GM23338 (cell line): ENCODE measurements around the gene GAS6. TPM values are rescaled to one million over a fixed set of nuclear protein-coding genes. Genes with fewer than 3 reads are reported as not detected.

ENCODE experiments used
- ATAC-seq: fragments of 200-7000 bp; cut with Tn5 transposase; 3 replicates; pipeline ENCODE4 v1.9.1; 2020
- DNase-seq: peaks from one replicate; pipeline ENCODE4 v3.0.0-alpha.2; 2015; ENCODE audit warnings: low spot score
- H2AFZ ChIP-seq: fragments of 200-600 bp; sonication (generic); 2 replicates; pipeline ENCODE4 v1.8.0; 2016; ENCODE audit warnings: antibody characterized with exemption, mild to moderate bottlenecking, moderate library complexity
- H3F3A ChIP-seq: fragments of 200-600 bp; sonication (generic); replicated peaks from 2 replicates; pipeline ENCODE4 v1.8.0; 2017; ENCODE audit warnings: antibody characterized with exemption, mixed run types, low read depth
- H3K27ac ChIP-seq: fragments of 200-600 bp; sonication (generic); 2 replicates; pipeline ENCODE4 v1.6.1; 2016; ENCODE audit warnings: low read depth
- H3K27me3 ChIP-seq: fragments of 200-600 bp; sonication (generic); 2 replicates; pipeline ENCODE4 v1.8.0; 2016; ENCODE audit warnings: mild to moderate bottlenecking, mixed run types, moderate library complexity; ENCODE audit not compliant: insufficient read depth
- H3K36me3 ChIP-seq: fragments of 200-600 bp; sonication (generic); 2 replicates; pipeline ENCODE4 v1.8.0; 2016; ENCODE audit warnings: mild to moderate bottlenecking; ENCODE audit not compliant: insufficient read depth
- H3K4me1 ChIP-seq: fragments of 200-600 bp; sonication (generic); 2 replicates; pipeline ENCODE4 v1.8.0; 2016; ENCODE audit warnings: mild to moderate bottlenecking, moderate library complexity; ENCODE audit not compliant: insufficient read depth
- H3K4me2 ChIP-seq: fragments of 200-600 bp; sonication (generic); 2 replicates; pipeline ENCODE4 v1.7.1; 2017; ENCODE audit warnings: mixed run types
- H3K4me3 ChIP-seq: fragments of 200-600 bp; sonication (generic); 2 replicates; pipeline ENCODE4 v1.6.1; 2016; ENCODE audit warnings: mixed run types
- H3K79me2 ChIP-seq: fragments of 200-600 bp; sonication (generic); replicated peaks from 2 replicates; pipeline ENCODE4 v1.8.0; 2017; ENCODE audit warnings: mild to moderate bottlenecking; ENCODE audit not compliant: insufficient read depth
- H3K9me2 ChIP-seq: fragments of 200-600 bp; sonication (generic); 2 replicates; pipeline ENCODE4 v1.8.0; 2017; ENCODE audit not compliant: insufficient read depth
- H4K20me1 ChIP-seq: fragments of 200-600 bp; sonication (generic); replicated peaks from 2 replicates; pipeline ENCODE4 v1.8.0; 2017; ENCODE audit warnings: mild to moderate bottlenecking; ENCODE audit not compliant: insufficient read depth
- H3K27ac Mint-ChIP-seq: 2 replicates; pipeline ENCODE4 v1.8.0; 2020; ENCODE audit warnings: inconsistent platforms, mild to moderate bottlenecking, moderate library complexity, mixed read lengths
- H3K27me3 Mint-ChIP-seq: 3 replicates; pipeline ENCODE4 v1.8.0; 2022; ENCODE audit warnings: low read depth, mild to moderate bottlenecking, moderate library complexity, mixed read lengths, inconsistent platforms; ENCODE audit not compliant: insufficient read depth, poor library complexity
- H3K36me3 Mint-ChIP-seq: 3 replicates; pipeline ENCODE4 v1.8.0; 2021; ENCODE audit warnings: low read depth, mild to moderate bottlenecking, inconsistent platforms, moderate library complexity, mixed read lengths
- H3K4me1 Mint-ChIP-seq: 3 replicates; pipeline ENCODE4 v1.8.0; 2020; ENCODE audit warnings: mild to moderate bottlenecking, inconsistent platforms, mixed read lengths
- H3K4me3 Mint-ChIP-seq: 3 replicates; pipeline ENCODE4 v1.8.0; 2021; ENCODE audit warnings: moderate library complexity, mild to moderate bottlenecking, inconsistent platforms, mixed read lengths
- H3K9me3 Mint-ChIP-seq: 3 replicates; pipeline ENCODE4 v1.8.0; 2020; ENCODE audit warnings: moderate library complexity, mild to moderate bottlenecking, inconsistent platforms, mixed read lengths
- CREB1 ChIP-seq: fragments of 250-450 bp; sonication (Bioruptor Pico); IDR thresholded peaks from 2 replicates; pipeline ENCODE4 v1.5.0; 2020; ENCODE audit warnings: low read depth, mild to moderate bottlenecking, moderate library complexity
- EZH2 ChIP-seq: fragments of 200-600 bp; sonication (generic); IDR thresholded peaks from one replicate; pipeline ENCODE4 v1.8.0; 2017; ENCODE audit warnings: antibody characterized with exemption, mild to moderate bottlenecking, low read depth; ENCODE audit not compliant: unreplicated experiment
- EZH2phosphoT487 ChIP-seq: fragments of 200-600 bp; sonication (generic); IDR thresholded peaks from one replicate; pipeline ENCODE4 v1.8.1; 2018; ENCODE audit warnings: antibody characterized with exemption; ENCODE audit not compliant: unreplicated experiment
- JUNB ChIP-seq: IDR thresholded peaks from one replicate; pipeline ENCODE4 v1.6.1; 2016; ENCODE audit warnings: antibody characterized with exemption; ENCODE audit not compliant: unreplicated experiment
- NANOG ChIP-seq: IDR thresholded peaks from 2 replicates; pipeline ENCODE4 v1.6.1; 2016; ENCODE audit warnings: antibody characterized with exemption, borderline replicate concordance
- POLR2AphosphoS5 ChIP-seq: IDR thresholded peaks from 2 replicates; pipeline ENCODE4 v1.6.1; 2016; ENCODE audit warnings: antibody characterized with exemption, low read depth
- REST ChIP-seq: IDR thresholded peaks from one replicate; pipeline ENCODE4 v1.6.1; 2018; ENCODE audit warnings: antibody characterized with exemption; ENCODE audit not compliant: unreplicated experiment
- STAT1 ChIP-seq: IDR thresholded peaks from one replicate; pipeline ENCODE4 v1.6.1; 2016; ENCODE audit warnings: antibody characterized with exemption; ENCODE audit not compliant: unreplicated experiment
- ZNF114 ChIP-seq: fragments of 250-450 bp; sonication (Bioruptor Pico); IDR thresholded peaks from 2 replicates; pipeline ENCODE4 v1.5.0; 2020; ENCODE audit warnings: mild to moderate bottlenecking, moderate library complexity
- ZNF331 ChIP-seq: fragments of 250-450 bp; sonication (Bioruptor Pico); IDR thresholded peaks from 2 replicates; pipeline ENCODE4 v1.5.0; 2020; ENCODE audit warnings: low read depth, mild to moderate bottlenecking, moderate library complexity
- ZNF462 ChIP-seq: fragments of 250-450 bp; sonication (Bioruptor Pico); IDR thresholded peaks from 2 replicates; pipeline ENCODE4 v1.5.0; 2020; ENCODE audit warnings: mild to moderate bottlenecking, moderate library complexity
- polyA plus RNA-seq: library from polyadenylated mRNA; unstranded; fragments of >200 nt; fragmentation: Nextera tagmentation; extraction: Ambion mirVana; gene quantifications from 2 replicates; pipeline ENCODE4 v1.2.1, GENCODE V29; 2016
- total RNA-seq: library from RNA; depleted of rRNA; stranded (reverse); fragments of >200 nt; shearing (Covaris generic); gene quantifications from 2 replicates; pipeline ENCODE4 v1.2.3, GENCODE V29; 2014
- TF ChIP-seq, protein P1 (sequence below): IDR thresholded peaks from 2 replicates; pipeline ENCODE4 v1.6.1; 2016; ENCODE audit warnings: antibody characterized with exemption
- TF ChIP-seq, protein P2 (sequence below), 2 experiments: fragments of 200-600 bp in 1 of 2; sonication (generic) in 1 of 2; conservative IDR thresholded peaks; 2 replicates each; pipeline versions ENCODE4 v1.5.1 to v1.6.1; 2016 to 2017; ENCODE audit warnings: antibody characterized with exemption in 2 of 2, low read depth in 2 of 2, mild to moderate bottlenecking in 2 of 2, moderate library complexity in 1 of 2

GAS6 gene
- total and polyA plus RNA-seq, 2 experiments from 2014 or later, result 7.9 to 21.2 TPM

- Histone ChIP-seq H2AFZ (no peak overlapping the region), H3F3A (no peaks in the 10 kb centered on the region), H3K27ac (no peak overlapping the region), H3K9me2 (no peaks in the 10 kb centered on the region), H3K4me3 (no peak overlapping the region), H3K79me2 (no peaks in the 10 kb centered on the region), H3K4me2 (no peak overlapping the region), H3K27me3 (no peaks in the 10 kb centered on the region), H4K20me1 (no peaks in the 10 kb centered on the region), H3K4me1 (no peaks in the 10 kb centered on the region), H3K36me3 (no peaks in the 10 kb centered on the region)
- DNase-seq (no peak), ATAC-seq (no peak)
- no peak overlapping the region for H3K4me3 Mint-ChIP-seq
- no peak overlapping the region for H3K27ac Mint-ChIP-seq
- H3K36me3 Mint-ChIP-seq, result no peaks in the 10 kb centered on the region
- H3K27me3 Mint-ChIP-seq, result peaks cover 8% of the 10 kb centered on the region
- TF ChIP-seq NANOG (no peak), ZNF114 (CRISPR knock-in tag) (no peak), ZNF331 (no peak), CREB1 (CRISPR knock-in tag) (no peak), STAT1 (no peak), EZH2 (no peak), EZH2phosphoT487 (no peak), JUNB (no peak), ZNF462 (no peak), REST (no peak), POLR2AphosphoS5 (no peak)
- TF ChIP-seq, protein P1, sequence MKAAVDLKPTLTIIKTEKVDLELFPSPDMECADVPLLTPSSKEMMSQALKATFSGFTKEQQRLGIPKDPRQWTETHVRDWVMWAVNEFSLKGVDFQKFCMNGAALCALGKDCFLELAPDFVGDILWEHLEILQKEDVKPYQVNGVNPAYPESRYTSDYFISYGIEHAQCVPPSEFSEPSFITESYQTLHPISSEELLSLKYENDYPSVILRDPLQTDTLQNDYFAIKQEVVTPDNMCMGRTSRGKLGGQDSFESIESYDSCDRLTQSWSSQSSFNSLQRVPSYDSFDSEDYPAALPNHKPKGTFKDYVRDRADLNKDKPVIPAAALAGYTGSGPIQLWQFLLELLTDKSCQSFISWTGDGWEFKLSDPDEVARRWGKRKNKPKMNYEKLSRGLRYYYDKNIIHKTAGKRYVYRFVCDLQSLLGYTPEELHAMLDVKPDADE, result no peak
- TF ChIP-seq, protein P2, sequence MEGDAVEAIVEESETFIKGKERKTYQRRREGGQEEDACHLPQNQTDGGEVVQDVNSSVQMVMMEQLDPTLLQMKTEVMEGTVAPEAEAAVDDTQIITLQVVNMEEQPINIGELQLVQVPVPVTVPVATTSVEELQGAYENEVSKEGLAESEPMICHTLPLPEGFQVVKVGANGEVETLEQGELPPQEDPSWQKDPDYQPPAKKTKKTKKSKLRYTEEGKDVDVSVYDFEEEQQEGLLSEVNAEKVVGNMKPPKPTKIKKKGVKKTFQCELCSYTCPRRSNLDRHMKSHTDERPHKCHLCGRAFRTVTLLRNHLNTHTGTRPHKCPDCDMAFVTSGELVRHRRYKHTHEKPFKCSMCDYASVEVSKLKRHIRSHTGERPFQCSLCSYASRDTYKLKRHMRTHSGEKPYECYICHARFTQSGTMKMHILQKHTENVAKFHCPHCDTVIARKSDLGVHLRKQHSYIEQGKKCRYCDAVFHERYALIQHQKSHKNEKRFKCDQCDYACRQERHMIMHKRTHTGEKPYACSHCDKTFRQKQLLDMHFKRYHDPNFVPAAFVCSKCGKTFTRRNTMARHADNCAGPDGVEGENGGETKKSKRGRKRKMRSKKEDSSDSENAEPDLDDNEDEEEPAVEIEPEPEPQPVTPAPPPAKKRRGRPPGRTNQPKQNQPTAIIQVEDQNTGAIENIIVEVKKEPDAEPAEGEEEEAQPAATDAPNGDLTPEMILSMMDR (conservative IDR thresholded peaks at IDR 0.05; ENCODE audit: low read depth in 2 of 2), result no peak
- H3K9me3 Mint-ChIP-seq, result peaks cover 7% of the 10 kb centered on the region; the same call in 1 of the 3 replicates
- H3K4me1 Mint-ChIP-seq, result peaks cover 3% of the 10 kb centered on the region; the same call in 1 of the 3 replicates
These were observed 36.8 kb upstream of the GAS6 start for GRCh38 chr13:113900646-113901045.
